Breast epithelium (tissue), 3 donors: ENCODE measurements around the gene ARHGEF7.

Experiments used
- CTCF ChIP-seq, 3 donors: fragments of 450-650 bp; IDR thresholded peaks; one replicate each; pipeline ENCODE4 v1.5.1; 2016 to 2017; ENCODE audit warnings: antibody characterized with exemption in 3 of 3, mild to moderate bottlenecking in 3 of 3, moderate library complexity in 3 of 3
- POLR2A ChIP-seq: fragments of 450-650 bp; IDR thresholded peaks from one replicate; pipeline ENCODE4 v1.6.1; 2016; ENCODE audit warnings: antibody characterized with exemption, mild to moderate bottlenecking, moderate library complexity
- POLR2AphosphoS5 ChIP-seq, 3 donors: sonication (generic); formaldehyde crosslinking; IDR thresholded peaks; one replicate each; pipeline ENCODE4 v1.6.1; 2017; ENCODE audit warnings: antibody characterized with exemption in 3 of 3

DNA sequence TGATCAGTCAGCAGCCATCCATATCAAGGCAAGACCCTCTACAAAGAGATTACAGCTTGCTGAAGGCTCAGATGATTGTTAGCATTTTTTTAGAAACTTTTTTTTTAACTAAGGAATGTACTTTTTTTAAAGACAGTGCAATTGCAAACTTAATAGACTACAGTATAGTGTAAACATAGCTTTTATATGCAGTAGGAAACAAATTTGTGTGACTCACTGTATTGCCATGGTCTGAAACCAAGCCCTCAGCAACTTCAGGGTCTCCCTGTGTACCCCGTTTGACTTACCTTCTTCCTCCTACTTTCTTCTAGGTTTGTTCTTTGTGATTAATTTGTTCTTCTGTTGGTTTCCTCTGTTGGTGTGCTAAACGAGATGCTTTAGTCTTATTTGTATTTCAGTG is 112.3 kb downstream of the ARHGEF7 start:
- TF ChIP-seq CTCF (IDR thresholded peaks at IDR 0.05) (no peak), POLR2A (no peak), POLR2AphosphoS5 (IDR thresholded peaks at IDR 0.05) (no peak)
